ENCODE data around the gene TPRG1.
A peak's percentile ranks its signal among the peaks of the same experiment; 100 is the strongest.

DNA sequence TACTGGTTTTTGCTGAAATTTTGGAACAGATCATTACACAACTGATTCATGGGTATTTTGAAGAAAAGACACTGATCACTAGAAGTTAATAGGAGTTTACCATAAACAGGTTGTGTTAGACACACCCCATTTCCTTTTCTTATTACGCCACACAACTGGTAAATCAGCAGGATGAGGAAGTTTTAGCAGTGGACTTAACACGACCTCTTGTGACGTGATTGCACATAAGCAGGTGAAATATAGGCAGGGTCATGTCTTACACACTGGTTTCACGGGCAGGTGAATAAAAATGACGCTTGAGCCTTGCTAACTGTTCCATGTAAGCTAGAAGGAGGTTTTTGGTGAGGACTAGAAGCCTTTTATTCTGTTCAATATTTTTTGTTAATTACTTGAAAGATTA, 27.1 kb upstream of the TPRG1 start:
- TF ChIP-seq, protein P1, sequence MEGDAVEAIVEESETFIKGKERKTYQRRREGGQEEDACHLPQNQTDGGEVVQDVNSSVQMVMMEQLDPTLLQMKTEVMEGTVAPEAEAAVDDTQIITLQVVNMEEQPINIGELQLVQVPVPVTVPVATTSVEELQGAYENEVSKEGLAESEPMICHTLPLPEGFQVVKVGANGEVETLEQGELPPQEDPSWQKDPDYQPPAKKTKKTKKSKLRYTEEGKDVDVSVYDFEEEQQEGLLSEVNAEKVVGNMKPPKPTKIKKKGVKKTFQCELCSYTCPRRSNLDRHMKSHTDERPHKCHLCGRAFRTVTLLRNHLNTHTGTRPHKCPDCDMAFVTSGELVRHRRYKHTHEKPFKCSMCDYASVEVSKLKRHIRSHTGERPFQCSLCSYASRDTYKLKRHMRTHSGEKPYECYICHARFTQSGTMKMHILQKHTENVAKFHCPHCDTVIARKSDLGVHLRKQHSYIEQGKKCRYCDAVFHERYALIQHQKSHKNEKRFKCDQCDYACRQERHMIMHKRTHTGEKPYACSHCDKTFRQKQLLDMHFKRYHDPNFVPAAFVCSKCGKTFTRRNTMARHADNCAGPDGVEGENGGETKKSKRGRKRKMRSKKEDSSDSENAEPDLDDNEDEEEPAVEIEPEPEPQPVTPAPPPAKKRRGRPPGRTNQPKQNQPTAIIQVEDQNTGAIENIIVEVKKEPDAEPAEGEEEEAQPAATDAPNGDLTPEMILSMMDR (IDR thresholded peaks at IDR 0.05; ENCODE audit: insufficient read depth, low read length) = peak; percentile 34
- TF ChIP-seq GABPA (IDR thresholded peaks at IDR 0.05; ENCODE audit: low read depth) (no peak), SPI1 (IDR thresholded peaks at IDR 0.05; ENCODE audit: borderline replicate concordance, low read depth) (no peak)
- TF ChIP-seq, protein P2, sequence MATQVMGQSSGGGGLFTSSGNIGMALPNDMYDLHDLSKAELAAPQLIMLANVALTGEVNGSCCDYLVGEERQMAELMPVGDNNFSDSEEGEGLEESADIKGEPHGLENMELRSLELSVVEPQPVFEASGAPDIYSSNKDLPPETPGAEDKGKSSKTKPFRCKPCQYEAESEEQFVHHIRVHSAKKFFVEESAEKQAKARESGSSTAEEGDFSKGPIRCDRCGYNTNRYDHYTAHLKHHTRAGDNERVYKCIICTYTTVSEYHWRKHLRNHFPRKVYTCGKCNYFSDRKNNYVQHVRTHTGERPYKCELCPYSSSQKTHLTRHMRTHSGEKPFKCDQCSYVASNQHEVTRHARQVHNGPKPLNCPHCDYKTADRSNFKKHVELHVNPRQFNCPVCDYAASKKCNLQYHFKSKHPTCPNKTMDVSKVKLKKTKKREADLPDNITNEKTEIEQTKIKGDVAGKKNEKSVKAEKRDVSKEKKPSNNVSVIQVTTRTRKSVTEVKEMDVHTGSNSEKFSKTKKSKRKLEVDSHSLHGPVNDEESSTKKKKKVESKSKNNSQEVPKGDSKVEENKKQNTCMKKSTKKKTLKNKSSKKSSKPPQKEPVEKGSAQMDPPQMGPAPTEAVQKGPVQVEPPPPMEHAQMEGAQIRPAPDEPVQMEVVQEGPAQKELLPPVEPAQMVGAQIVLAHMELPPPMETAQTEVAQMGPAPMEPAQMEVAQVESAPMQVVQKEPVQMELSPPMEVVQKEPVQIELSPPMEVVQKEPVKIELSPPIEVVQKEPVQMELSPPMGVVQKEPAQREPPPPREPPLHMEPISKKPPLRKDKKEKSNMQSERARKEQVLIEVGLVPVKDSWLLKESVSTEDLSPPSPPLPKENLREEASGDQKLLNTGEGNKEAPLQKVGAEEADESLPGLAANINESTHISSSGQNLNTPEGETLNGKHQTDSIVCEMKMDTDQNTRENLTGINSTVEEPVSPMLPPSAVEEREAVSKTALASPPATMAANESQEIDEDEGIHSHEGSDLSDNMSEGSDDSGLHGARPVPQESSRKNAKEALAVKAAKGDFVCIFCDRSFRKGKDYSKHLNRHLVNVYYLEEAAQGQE (IDR thresholded peaks at IDR 0.05; ENCODE audit: insufficient replicate concordance, low read depth) = no peak
